PC-9 (cell line): Measurements from ENCODE around the gene SH3PXD2A. TPM values are rescaled to one million over a fixed set of nuclear protein-coding genes. Genes with fewer than 3 reads are reported as not detected.

Experiments
- BruUV-seq: library from RNA; stranded (reverse); fragments of 400-500 nt; replicated peaks from 2 replicates; lab custom pipeline; 2021; lab: Mats Ljungman, UMichigan
- CTCF ChIA-PET: fragments of 300-600 bp; sonication (Branson Sonifier 250); formaldehyde crosslinking; loops from one replicate; lab custom pipeline; 2022; ENCODE audit warnings: antibody characterized with exemption; lab: Charles Lee
- POLR2A ChIA-PET: fragments of 300-600 bp; sonication (Branson Sonifier 250); formaldehyde crosslinking; loops from one replicate; lab custom pipeline; 2022; ENCODE audit warnings: antibody characterized with exemption; ENCODE audit not compliant: unreplicated experiment; lab: Charles Lee
- DNase-seq, 2 experiments: peaks; one replicate each; pipeline versions ENCODE4 v3.0.0 to v3.0.0-alpha.2; 2015 to 2022; ENCODE audit warnings: mixed read lengths in 1 of 2
- H2AFZ ChIP-seq: fragments of 200-600 bp; sonication (generic); 2 replicates; pipeline ENCODE4 v1.8.1; 2017; ENCODE audit warnings: antibody characterized with exemption
- H3F3A ChIP-seq: fragments of 200-600 bp; sonication (generic); 2 replicates; pipeline ENCODE4 v1.8.1; 2017; ENCODE audit warnings: antibody characterized with exemption, mild to moderate bottlenecking, low read depth; ENCODE audit not compliant: insufficient read depth
- H3K27ac ChIP-seq: fragments of 200-600 bp; sonication (generic); 2 replicates; pipeline ENCODE4 v1.6.1; 2016; ENCODE audit warnings: mixed run types
- H3K27me3 ChIP-seq: fragments of 200-600 bp; sonication (generic); 2 replicates; pipeline ENCODE4 v1.6.1; 2016; ENCODE audit warnings: low read depth, mixed run types; ENCODE audit not compliant: insufficient read depth
- H3K36me3 ChIP-seq: fragments of 200-600 bp; sonication (generic); 2 replicates; pipeline ENCODE4 v1.6.1; 2016; ENCODE audit warnings: low read depth, mixed run types
- H3K4me1 ChIP-seq: fragments of 200-600 bp; sonication (generic); replicated peaks from 2 replicates; pipeline ENCODE4 v1.6.1; 2016; ENCODE audit warnings: mixed run types; ENCODE audit not compliant: insufficient read depth
- H3K4me2 ChIP-seq: fragments of 200-600 bp; sonication (generic); 2 replicates; pipeline ENCODE4 v1.6.1; 2017; ENCODE audit warnings: mixed run types
- H3K4me3 ChIP-seq: fragments of 200-600 bp; sonication (generic); 2 replicates; pipeline ENCODE4 v1.6.1; 2016; ENCODE audit warnings: mixed run types
- H3K79me2 ChIP-seq: fragments of 200-600 bp; sonication (generic); 2 replicates; pipeline ENCODE4 v1.6.1; 2017; ENCODE audit warnings: low read depth, mixed run types
- H3K9me2 ChIP-seq: fragments of 200-600 bp; sonication (generic); 2 replicates; pipeline ENCODE4 v1.8.1; 2017; ENCODE audit warnings: mild to moderate bottlenecking; ENCODE audit not compliant: insufficient read depth
- H3K9me3 ChIP-seq: fragments of 200-600 bp; sonication (generic); 2 replicates; pipeline ENCODE4 v1.8.1; 2016; ENCODE audit warnings: low read depth; ENCODE audit not compliant: insufficient read depth
- H4K20me1 ChIP-seq: fragments of 200-600 bp; sonication (generic); 2 replicates; pipeline ENCODE4 v1.8.1; 2017; ENCODE audit not compliant: insufficient read depth
- EZH2 ChIP-seq: fragments of 200-600 bp; sonication (generic); IDR thresholded peaks from 2 replicates; pipeline ENCODE4 v1.8.0; 2017; ENCODE audit warnings: antibody characterized with exemption, low read depth
- intact Hi-C: fragments of 100-400 bp; cut with micrococcal nuclease; formaldehyde crosslinking; loops from one replicate; pipeline ENCODE4 v1.10.0; 2022; ENCODE audit not compliant: unreplicated experiment
- total RNA-seq: library from RNA; stranded (reverse); gene quantifications from 2 replicates; pipeline ENCODE4 v1.2.3, GENCODE V29; 2021
- TF ChIP-seq, protein P1 (sequence below): fragments of 200-600 bp; sonication (generic); conservative IDR thresholded peaks from 2 replicates; pipeline ENCODE4 v1.6.1; 2017; ENCODE audit warnings: mixed run types, antibody characterized with exemption, mild to moderate bottlenecking, moderate library complexity

The SH3PXD2A gene
- total RNA-seq, 1 experiment from 2014 or later: 12.5 TPM

DNA sequence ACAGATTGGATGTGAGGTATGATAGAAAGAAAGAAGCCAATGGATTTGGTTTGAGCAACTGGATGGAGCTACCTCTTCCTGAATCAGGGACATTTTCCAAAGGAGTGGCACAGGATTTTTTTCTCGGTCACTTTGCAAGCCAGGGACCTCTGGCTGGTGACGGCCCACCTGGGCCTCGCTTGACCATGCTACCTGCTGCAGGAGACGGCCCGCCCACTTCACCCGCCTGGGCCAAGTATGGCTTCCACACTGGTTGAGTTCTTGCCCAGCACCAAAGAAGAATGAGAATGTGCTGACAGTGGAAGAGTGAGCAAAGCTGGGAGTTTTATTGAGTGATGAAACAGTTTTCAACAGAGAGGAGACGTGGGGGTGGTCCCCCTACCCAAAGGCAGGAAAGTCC, 24.5 kb upstream of the SH3PXD2A start:
- Histone ChIP-seq H3K4me3 (no peak overlapping the region), H4K20me1 (no peaks in the 10 kb centered on the region), H2AFZ (no peak overlapping the region), H3K27me3 (no peaks in the 10 kb centered on the region), H3K79me2 (no peaks in the 10 kb centered on the region), H3K27ac (no peak overlapping the region), H3K4me1 (no peaks in the 10 kb centered on the region), H3K36me3 (no peaks in the 10 kb centered on the region), H3K9me2 (no peaks in the 10 kb centered on the region), H3F3A (no peaks in the 10 kb centered on the region), H3K9me3 (no peaks in the 10 kb centered on the region), H3K4me2 (no peak overlapping the region)
- ChIA-PET POLR2A (no interaction called here), CTCF (interaction anchor here (0.7 kb wide), 1 partner anchor 326 kb away, joined by 4 read pairs; no protein-coding TSS in a partner anchor)
- BruUV-seq: no TSS peak
- no peak for TF ChIP-seq EZH2
- TF ChIP-seq, protein P1, sequence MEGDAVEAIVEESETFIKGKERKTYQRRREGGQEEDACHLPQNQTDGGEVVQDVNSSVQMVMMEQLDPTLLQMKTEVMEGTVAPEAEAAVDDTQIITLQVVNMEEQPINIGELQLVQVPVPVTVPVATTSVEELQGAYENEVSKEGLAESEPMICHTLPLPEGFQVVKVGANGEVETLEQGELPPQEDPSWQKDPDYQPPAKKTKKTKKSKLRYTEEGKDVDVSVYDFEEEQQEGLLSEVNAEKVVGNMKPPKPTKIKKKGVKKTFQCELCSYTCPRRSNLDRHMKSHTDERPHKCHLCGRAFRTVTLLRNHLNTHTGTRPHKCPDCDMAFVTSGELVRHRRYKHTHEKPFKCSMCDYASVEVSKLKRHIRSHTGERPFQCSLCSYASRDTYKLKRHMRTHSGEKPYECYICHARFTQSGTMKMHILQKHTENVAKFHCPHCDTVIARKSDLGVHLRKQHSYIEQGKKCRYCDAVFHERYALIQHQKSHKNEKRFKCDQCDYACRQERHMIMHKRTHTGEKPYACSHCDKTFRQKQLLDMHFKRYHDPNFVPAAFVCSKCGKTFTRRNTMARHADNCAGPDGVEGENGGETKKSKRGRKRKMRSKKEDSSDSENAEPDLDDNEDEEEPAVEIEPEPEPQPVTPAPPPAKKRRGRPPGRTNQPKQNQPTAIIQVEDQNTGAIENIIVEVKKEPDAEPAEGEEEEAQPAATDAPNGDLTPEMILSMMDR: no peak
- DNase-seq: no peak
- intact Hi-C loops: loop anchor here (10.0 kb wide), 1 partner anchor 145 kb away; no protein-coding TSS in a partner anchor

DNA sequence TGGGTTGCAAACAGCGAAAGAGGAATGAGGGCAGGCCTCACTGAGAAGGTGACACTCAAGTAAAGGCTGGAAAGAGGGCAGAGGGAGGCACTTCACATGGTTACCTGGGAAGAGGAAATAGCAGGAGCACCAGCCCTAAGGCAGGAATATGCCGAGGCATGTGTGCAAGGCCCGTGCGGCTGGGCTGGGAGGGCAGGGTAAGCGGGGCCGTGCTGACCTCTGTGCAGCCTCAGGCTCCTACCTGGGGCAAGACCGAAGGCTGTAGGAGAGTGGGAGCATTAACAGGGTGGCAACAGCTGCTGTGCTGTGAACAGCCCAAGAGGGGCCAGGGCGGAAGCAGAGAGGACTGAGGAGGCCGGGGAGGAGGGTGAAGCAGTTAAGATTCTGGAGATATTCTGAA, 24.0 kb upstream of the SH3PXD2A start:
- no peaks in the 10 kb centered on the region for H3K9me3 ChIP-seq
- H3K27me3 ChIP-seq: no peaks in the 10 kb centered on the region
- H3K27ac ChIP-seq: no peak overlapping the region
- no peaks in the 10 kb centered on the region for H3K36me3 ChIP-seq
- TF ChIP-seq EZH2: no peak
- TF ChIP-seq, protein P1: no peak
- H2AFZ ChIP-seq: no peak overlapping the region
- no peaks in the 10 kb centered on the region for H3K79me2 ChIP-seq
- no peak for DNase-seq
- intact Hi-C loops: no loop called here
- H3K9me2 ChIP-seq: no peaks in the 10 kb centered on the region
- H3K4me2 ChIP-seq: no peak overlapping the region
- H3K4me3 ChIP-seq: no peak overlapping the region
- no peaks in the 10 kb centered on the region for H3F3A ChIP-seq
- no peaks in the 10 kb centered on the region for H4K20me1 ChIP-seq
- BruUV-seq: no TSS peak
- CTCF ChIA-PET: interaction anchor here (0.7 kb wide), 1 partner anchor 326 kb away, joined by 4 read pairs; no protein-coding TSS in a partner anchor
- POLR2A ChIA-PET: no interaction called here
- H3K4me1 ChIP-seq: no peaks in the 10 kb centered on the region

DNA sequence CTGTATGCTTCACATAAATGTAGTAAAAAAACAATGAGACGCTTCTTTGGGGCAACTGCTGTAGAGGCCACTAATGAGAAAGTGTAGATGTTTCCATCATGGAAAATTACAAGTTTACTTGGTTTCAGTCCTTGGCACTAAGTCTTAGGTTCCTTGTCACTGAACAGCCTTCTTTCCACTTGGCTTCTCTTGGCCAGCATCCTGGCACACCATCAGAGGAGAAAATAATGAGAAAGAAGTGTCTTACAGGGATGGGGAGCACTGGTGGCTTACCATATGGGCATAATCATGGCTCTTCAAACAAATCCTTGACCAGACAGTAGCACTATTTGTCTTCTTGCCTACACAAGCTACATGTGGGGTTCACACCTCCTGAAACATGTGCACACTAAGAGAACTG, 22.5 kb upstream of the SH3PXD2A start:
- Histone ChIP-seq H3K27ac (no peak overlapping the region), H3K9me2 (no peaks in the 10 kb centered on the region), H3K9me3 (no peaks in the 10 kb centered on the region), H3K4me2 (no peak overlapping the region), H3K79me2 (no peaks in the 10 kb centered on the region), H3K4me1 (peaks cover 5% of the 10 kb centered on the region; the same call in 1 of the 2 replicates), H2AFZ (no peak overlapping the region), H3K4me3 (no peak overlapping the region), H4K20me1 (no peaks in the 10 kb centered on the region), H3K27me3 (no peaks in the 10 kb centered on the region), H3F3A (peaks cover 5% of the 10 kb centered on the region; the same call in 1 of the 2 replicates), H3K36me3 (no peaks in the 10 kb centered on the region)
- intact Hi-C loops: no loop called here
- CTCF ChIA-PET: no interaction called here
- no peak for DNase-seq
- POLR2A ChIA-PET: interaction anchor here (0.8 kb wide), 1 partner anchor 545 kb away, joined by 10 read pairs; no protein-coding TSS in a partner anchor
- no TSS peak for BruUV-seq
- TF ChIP-seq EZH2: no peak
- TF ChIP-seq, protein P1: no peak
